Forelimb muscle (tissue), 1 donor: Measurements from ENCODE around the gene FANCD2. TPM values are rescaled to one million over a fixed set of nuclear protein-coding genes. Genes with fewer than 3 reads are reported as not detected.
"Not testable (repeated sequence)": the region's sequence is repeated elsewhere in the genome, so short reads cannot be mapped to it uniquely, and the experiment has no call there.

Experiments
- DNase-seq: peaks from one replicate; pipeline ENCODE4 v3.0.0-alpha.2; 2013; ENCODE audit warnings: low read depth
- polyA plus RNA-seq: library from polyadenylated mRNA; unstranded; fragments of 120-200 nt; gene quantifications from one replicate; pipeline ENCODE4 v1.2.1, GENCODE V29; 2013; ENCODE audit not compliant: insufficient read length

FANCD2 gene
- polyA plus RNA-seq, 1 donor: 6.9 TPM

DNA sequence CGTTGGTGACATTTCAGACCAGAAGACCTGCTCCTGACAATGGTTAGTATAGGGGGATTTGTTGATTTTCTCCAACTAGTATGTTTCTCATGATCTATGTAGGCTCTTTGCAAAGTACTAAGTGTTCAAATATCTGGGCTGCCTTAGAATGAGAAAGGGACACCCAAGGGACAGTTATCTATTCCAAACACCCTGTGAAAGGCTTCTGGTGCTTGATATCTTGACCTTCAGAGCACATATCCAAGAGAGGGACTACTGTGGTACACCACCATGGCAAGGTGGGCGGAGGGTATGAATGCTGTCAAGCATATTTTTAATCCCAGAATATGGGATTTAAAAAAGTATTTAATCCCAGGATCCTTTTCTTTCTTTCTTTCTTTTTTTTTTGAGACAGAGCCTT lies 80.7 kb downstream of the FANCD2 start:
- no peak for DNase-seq

GRCh38 chr3:10108091-10108490 lies 81.9 kb downstream of the FANCD2 start, which contains the start of gene FANCD2OS:
TSS of gene FANCD2OS (minus strand) at chr3:10108255. CDS start at chr3:10104774, 3,481 bp downstream.
- DNase-seq: no peak

GRCh38 chr3:10115326-10116137 lies 89.3 kb downstream of the FANCD2 start, which contains the start of gene BRK1:
TSS of gene BRK1 (plus strand) at chr3:10115675. CDS start at chr3:10115702, 27 bp downstream.
- peak; percentile 91 for DNase-seq

DNA sequence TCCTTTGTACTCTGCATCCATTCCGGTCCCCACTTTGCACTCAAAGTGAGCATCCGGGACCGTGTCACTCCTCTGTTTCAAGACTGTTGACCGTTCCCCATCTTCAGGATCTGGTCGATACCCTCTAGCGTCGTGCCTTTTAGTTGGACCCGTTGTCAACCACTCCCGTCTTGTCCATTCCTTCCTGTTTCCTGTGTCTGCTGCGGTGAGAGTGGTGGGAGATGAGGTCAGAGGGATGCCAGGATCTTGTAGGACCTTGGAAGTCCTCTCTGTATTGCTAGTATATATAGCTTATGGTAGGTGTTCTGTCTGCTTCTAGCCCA lies 89.9 kb downstream of the FANCD2 start:
- DNase-seq: no peak

GRCh38 chr3:10116928-10117327 lies 90.7 kb downstream of the FANCD2 start:
- DNase-seq: no peak

- no peak for DNase-seq
These were observed 93.1 kb downstream of the FANCD2 start for GRCh38 chr3:10119376-10119775.

GRCh38 chr3:10121064-10121463 lies 94.8 kb downstream of the FANCD2 start:
- DNase-seq: no peak

DNA sequence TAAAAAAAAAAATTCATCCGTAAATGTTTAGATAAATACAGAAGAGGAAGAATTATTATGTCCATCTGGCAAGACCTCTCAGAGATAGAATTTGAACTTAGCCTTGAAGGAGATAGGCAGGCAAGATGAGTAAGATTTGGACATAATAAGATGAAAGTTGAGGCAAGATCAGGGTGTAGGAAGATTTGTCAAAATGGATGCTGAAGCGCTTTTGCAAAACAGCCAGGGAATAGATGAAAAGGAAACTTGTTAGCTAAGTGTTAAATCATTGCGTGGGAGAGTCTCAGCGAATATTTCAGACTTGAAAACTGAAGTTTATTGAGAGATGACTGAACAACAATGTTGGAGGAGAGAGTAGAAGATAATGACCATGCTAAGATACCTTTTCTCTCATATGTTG lies 96.5 kb downstream of the FANCD2 start:
- no peak for DNase-seq

GRCh38 chr3:10135872-10136271 lies 109.6 kb downstream of the FANCD2 start:
- not testable (repeated sequence) for DNase-seq

DNA sequence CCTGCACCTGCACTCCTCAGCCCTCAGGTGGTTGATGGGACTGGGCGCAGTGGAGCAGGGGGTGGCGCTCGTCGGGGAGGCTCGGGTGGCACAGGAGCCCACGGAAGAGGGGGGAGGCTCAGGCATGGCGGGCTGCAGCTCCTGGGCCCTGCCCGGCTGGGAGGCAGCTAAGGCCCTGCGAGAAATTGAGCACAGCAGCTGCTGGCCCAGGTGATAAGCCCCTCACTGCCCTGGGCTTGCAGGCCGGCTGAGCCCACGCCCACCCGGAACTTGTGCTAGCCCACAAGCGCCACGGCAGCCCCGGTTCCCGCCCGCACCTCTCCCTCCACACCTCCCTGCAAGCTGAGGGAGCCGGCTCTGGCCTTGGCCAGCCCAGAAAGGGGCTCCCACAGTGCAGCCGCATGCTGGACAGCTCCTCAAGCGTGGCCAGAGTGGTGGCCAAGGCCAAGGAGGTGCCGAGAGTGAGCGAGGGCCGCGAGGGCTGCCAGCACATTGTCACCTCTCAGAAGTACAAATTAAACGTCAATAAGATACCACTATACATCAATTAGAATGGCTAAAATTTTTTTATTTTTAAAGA lies 110.3 kb downstream of the FANCD2 start:
- DNase-seq: no peak

GRCh38 chr3:10137178-10137577 lies 110.9 kb downstream of the FANCD2 start:
- no peak for DNase-seq

GRCh38 chr3:10140996-10141546 lies 114.8 kb downstream of the FANCD2 start:
- no peak for DNase-seq

GRCh38 chr3:10142707-10143560 lies 116.7 kb downstream of the FANCD2 start:
- DNase-seq: no peak

DNA sequence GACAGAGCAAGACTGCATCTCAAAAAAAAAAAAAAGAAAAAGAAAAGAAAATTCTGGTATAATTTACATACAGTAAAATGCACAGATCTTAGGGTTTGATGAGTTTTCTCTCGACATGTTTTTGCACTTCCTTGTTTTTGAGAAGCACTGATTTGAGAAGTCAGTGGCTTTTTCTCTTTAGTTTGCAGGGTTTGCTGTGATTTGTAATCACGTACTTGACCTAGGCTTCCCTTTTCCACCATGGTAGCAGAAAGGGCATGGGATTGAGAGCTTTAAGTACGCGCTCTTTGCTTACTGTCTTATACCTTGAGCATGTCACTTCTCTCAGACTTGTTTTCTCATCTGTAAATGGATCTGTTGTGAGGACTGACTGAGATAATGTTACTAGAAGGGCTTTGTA lies 119.4 kb downstream of the FANCD2 start:
- no peak for DNase-seq

GRCh38 chr3:10149226-10149625 lies 123.0 kb downstream of the FANCD2 start:
- no peak for DNase-seq

DNA sequence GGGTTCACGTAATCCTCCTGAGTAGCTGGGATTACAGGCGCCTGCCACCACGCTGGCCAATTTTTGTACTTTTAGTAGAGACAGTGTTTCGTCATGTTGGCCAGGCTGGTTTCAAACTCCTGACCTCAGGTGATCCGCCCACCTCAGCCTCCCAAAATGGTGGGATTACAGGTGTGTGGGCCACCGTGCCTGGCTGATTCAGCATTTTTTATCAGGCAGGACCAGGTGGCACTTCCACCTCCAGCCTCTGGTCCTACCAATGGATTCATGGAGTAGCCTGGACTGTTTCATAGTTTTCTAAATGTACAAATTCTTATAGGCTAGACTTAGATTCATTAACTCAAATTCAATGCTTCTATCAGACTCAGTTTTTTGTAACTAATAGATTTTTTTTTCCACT lies 124.8 kb downstream of the FANCD2 start:
- no peak for DNase-seq

Other genes starting within 250 kb of the FANCD2 start
- 61.8 TPM for gene TADA3, start 234.0 kb upstream of the FANCD2 start, polyA plus RNA-seq
- 75.6 TPM for gene ARPC4, start 233.4 kb upstream of the FANCD2 start, polyA plus RNA-seq
- 35.6 TPM for gene TTLL3, start 216.2 kb upstream of the FANCD2 start, polyA plus RNA-seq
- gene RPUSD3, start 182.4 kb upstream of the FANCD2 start, polyA plus RNA-seq: 29.7 TPM
- gene CIDEC, start 146.2 kb upstream of the FANCD2 start, polyA plus RNA-seq: 0.22 TPM
- 31.7 TPM for gene JAGN1, start 135.8 kb upstream of the FANCD2 start, polyA plus RNA-seq
- 1.8 TPM for gene IL17RE, start 123.6 kb upstream of the FANCD2 start, polyA plus RNA-seq
- gene IL17RC, start 109.3 kb upstream of the FANCD2 start, polyA plus RNA-seq: 28.4 TPM
- 36.7 TPM for gene CRELD1, start 92.6 kb upstream of the FANCD2 start, polyA plus RNA-seq
- 2.3 TPM for gene PRRT3, start 74.0 kb upstream of the FANCD2 start, polyA plus RNA-seq
- gene EMC3, start 39.6 kb upstream of the FANCD2 start, polyA plus RNA-seq: 37.4 TPM
- 0.30 TPM for gene FANCD2OS, start 81.8 kb downstream of the FANCD2 start, polyA plus RNA-seq
- gene BRK1, start 89.2 kb downstream of the FANCD2 start, polyA plus RNA-seq: 127 TPM
- gene VHL, start 115.3 kb downstream of the FANCD2 start, polyA plus RNA-seq: 43.8 TPM
- 0.94 TPM for gene IRAK2, start 138.5 kb downstream of the FANCD2 start, polyA plus RNA-seq
- 15.6 TPM for gene TATDN2, start 222.0 kb downstream of the FANCD2 start, polyA plus RNA-seq